ENCODE data around the gene IP6K2. TPM values are rescaled to one million over a fixed set of nuclear protein-coding genes. Genes with fewer than 3 reads are reported as not detected.

The IP6K2 gene
- total and polyA plus RNA-seq, 2 of the 13 experiments (the other 11 are each of a cell fraction or from before 2014, with no cell fraction given): 85.5 to 112 TPM

DNA sequence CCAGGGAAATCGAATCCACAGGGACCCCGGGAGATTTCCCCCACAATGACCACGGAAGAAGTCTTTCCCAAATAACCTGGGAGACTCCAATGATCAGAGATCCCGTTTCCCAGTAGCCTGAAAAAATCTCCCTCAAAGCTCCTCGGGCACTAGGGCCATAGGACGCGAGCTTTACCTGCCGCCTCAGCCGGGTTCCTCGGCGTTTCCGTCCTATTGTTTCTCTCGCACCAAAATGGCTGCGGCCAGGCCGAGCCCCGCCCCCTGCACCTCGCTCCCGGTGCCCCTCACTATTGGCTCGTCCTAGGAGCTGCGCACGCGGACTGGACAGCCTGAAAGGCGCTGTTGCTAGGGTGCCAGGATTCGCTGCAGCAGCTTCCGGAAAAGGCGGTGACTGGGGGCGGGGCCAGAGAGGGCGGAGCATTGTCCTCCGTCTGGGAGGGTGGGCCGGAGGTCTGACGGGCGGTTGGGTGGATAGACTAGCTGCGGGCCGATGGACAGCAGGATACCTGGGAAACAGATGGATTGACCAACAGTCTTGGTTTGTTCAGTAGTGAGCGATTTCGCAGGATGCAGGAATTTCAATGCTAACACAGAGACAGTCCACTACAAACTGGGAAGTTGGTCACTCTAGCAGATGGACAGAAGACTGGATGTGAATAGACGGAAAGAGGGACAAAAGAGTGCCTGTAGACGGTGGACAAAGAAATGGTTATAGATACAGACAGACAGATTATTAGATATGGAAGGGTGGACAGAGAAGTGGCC lies at the start of gene IP6K2 (continued):
- TF ChIP-seq GLI4 (CRISPR knock-in tag; IDR thresholded peaks at IDR 0.05; ENCODE audit: borderline replicate concordance) (peak; percentile 15; the same call in 1 of the 2 replicates), ZNF362 (CRISPR knock-in tag; IDR thresholded peaks at IDR 0.05; ENCODE audit: borderline replicate concordance) (peak; percentile 33; the same call in 1 of the 2 replicates), SMYD3 (CRISPR knock-in tag; IDR thresholded peaks at IDR 0.05) (no peak), XRCC5 (optimal IDR thresholded peaks at IDR 0.05; ENCODE audit: low read length) (peak; percentile 37), THAP9 (CRISPR knock-in tag; IDR thresholded peaks at IDR 0.05; ENCODE audit: borderline replicate concordance) (peak; percentile 41; the same call in 1 of the 2 replicates), ARHGAP35 (CRISPR knock-in tag; IDR thresholded peaks at IDR 0.05; ENCODE audit: borderline replicate concordance) (no peak), ASH2L (IDR thresholded peaks at IDR 0.05; ENCODE audit: insufficient read length, low read depth, low read length) (peak; percentile 73), ELF4 (CRISPR knock-in tag; IDR thresholded peaks at IDR 0.05; ENCODE audit: borderline replicate concordance) (peak; percentile 72), ZEB1 (IDR thresholded peaks at IDR 0.05; ENCODE audit: insufficient replicate concordance, low read depth) (peak; percentile 66), NRL (CRISPR knock-in tag; IDR thresholded peaks at IDR 0.05; ENCODE audit: borderline replicate concordance) (no peak), KDM5A (IDR thresholded peaks at IDR 0.05; ENCODE audit: borderline replicate concordance, low read length) (peak; percentile 74; the same call in 1 of the 2 replicates), HNRNPUL1 (IDR thresholded peaks at IDR 0.05; ENCODE audit: low read depth, low read length) (no peak), HNF4G (IDR thresholded peaks at IDR 0.05; ENCODE audit: borderline replicate concordance, low read depth, low read length) (no peak), HNF4G (CRISPR knock-in tag; IDR thresholded peaks at IDR 0.05; ENCODE audit: borderline replicate concordance, low read depth) (no peak), KMT2A (CRISPR knock-in tag; IDR thresholded peaks at IDR 0.05) (peak; percentile 63), TBL1XR1 (IDR thresholded peaks at IDR 0.05; ENCODE audit: borderline replicate concordance, low read length, partially characterized antibody) (no peak), ZNF263 (CRISPR knock-in tag; IDR thresholded peaks at IDR 0.05) (0 out of 2 replicates have a peak, but pooled peaks have one; percentile 10), ZSCAN21 (CRISPR knock-in tag; IDR thresholded peaks at IDR 0.05; ENCODE audit: borderline replicate concordance) (peak; percentile 60; the same call in 1 of the 2 replicates), ZFP1 (CRISPR knock-in tag; IDR thresholded peaks at IDR 0.05) (no peak), ZSCAN12 (CRISPR knock-in tag; IDR thresholded peaks at IDR 0.05) (0 out of 2 replicates have a peak, but pooled peaks have one; percentile 29), ZNF224 (CRISPR knock-in tag; IDR thresholded peaks at IDR 0.05) (no peak), ZNF264 (CRISPR knock-in tag; IDR thresholded peaks at IDR 0.05) (no peak), ZNF883 (CRISPR knock-in tag; IDR thresholded peaks at IDR 0.05; ENCODE audit: not compliant biosample characterization) (no peak), TAF1 (CRISPR knock-in tag; IDR thresholded peaks at IDR 0.05) (peak; percentile 77; the same call in 1 of the 2 replicates), MEIS2 (CRISPR knock-in tag; IDR thresholded peaks at IDR 0.05) (peak; percentile 22; the same call in 1 of the 2 replicates)
- TF ChIP-seq, protein P1, sequence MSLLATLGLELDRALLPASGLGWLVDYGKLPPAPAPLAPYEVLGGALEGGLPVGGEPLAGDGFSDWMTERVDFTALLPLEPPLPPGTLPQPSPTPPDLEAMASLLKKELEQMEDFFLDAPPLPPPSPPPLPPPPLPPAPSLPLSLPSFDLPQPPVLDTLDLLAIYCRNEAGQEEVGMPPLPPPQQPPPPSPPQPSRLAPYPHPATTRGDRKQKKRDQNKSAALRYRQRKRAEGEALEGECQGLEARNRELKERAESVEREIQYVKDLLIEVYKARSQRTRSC (CRISPR knock-in tag; IDR thresholded peaks at IDR 0.05; ENCODE audit: low read depth): no peak

All from HepG2 (cell line).